NCI-H748 (cell line): ENCODE results near the gene MAST4.
A peak's percentile ranks its signal among the peaks of the same experiment; 100 is the strongest.

Experiments used
- DNase-seq: peaks from one replicate; lab custom pipeline; 2025; ENCODE audit not compliant: unreplicated experiment; lab: John Stamatoyannopoulos, UW

The MAST4 gene

GRCh38 chr5:66985417-66985816 is 389.2 kb downstream of the MAST4 start:
- DNase-seq, result no peak

GRCh38 chr5:66986009-66986408 is 389.8 kb downstream of the MAST4 start:
- no peak for DNase-seq

GRCh38 chr5:66986534-66986933 is 390.3 kb downstream of the MAST4 start:
- no peak for DNase-seq

GRCh38 chr5:66987126-66987525 is 390.9 kb downstream of the MAST4 start:
- DNase-seq, result no peak

- no peak for DNase-seq
Observed at GRCh38 chr5:66987540-66987939, 391.3 kb downstream of the MAST4 start.

- DNase-seq, result peak; percentile 56
Observed at GRCh38 chr5:66987949-66988838, 392.0 kb downstream of the MAST4 start.

GRCh38 chr5:66989286-66989685 is 393.1 kb downstream of the MAST4 start:
- no peak for DNase-seq

- DNase-seq, result no peak
Observed at GRCh38 chr5:66989781-66990180, 393.6 kb downstream of the MAST4 start.

- no peak for DNase-seq
Observed at GRCh38 chr5:66991746-66992145, 395.6 kb downstream of the MAST4 start.

GRCh38 chr5:66992547-66992946 is 396.4 kb downstream of the MAST4 start:
- no peak for DNase-seq

- no peak for DNase-seq
Observed at GRCh38 chr5:66993448-66993847, 397.3 kb downstream of the MAST4 start.

GRCh38 chr5:66993882-66994281 is 397.7 kb downstream of the MAST4 start:
- DNase-seq, result no peak

GRCh38 chr5:66994790-66995189 is 398.6 kb downstream of the MAST4 start:
- no peak for DNase-seq

GRCh38 chr5:67000794-67001475 is 404.7 kb downstream of the MAST4 start:
- DNase-seq, result no peak

- no peak for DNase-seq
Observed at GRCh38 chr5:67002832-67003684, 406.9 kb downstream of the MAST4 start.

- no peak for DNase-seq
Observed at GRCh38 chr5:67003685-67003934, 407.4 kb downstream of the MAST4 start.

- peak; percentile 92 for DNase-seq
Observed at GRCh38 chr5:67003935-67004729, 407.9 kb downstream of the MAST4 start.

GRCh38 chr5:67004730-67005350 is 408.6 kb downstream of the MAST4 start:
- DNase-seq, result no peak

- no peak for DNase-seq
Observed at GRCh38 chr5:67005737-67006499, 409.7 kb downstream of the MAST4 start.

GRCh38 chr5:67006500-67006848 is 410.3 kb downstream of the MAST4 start:
- DNase-seq, result no peak
